ENCODE results near the gene ME2.
"Not testable (repeated sequence)": the region's sequence is repeated elsewhere in the genome, so short reads cannot be mapped to it uniquely, and the experiment has no call there.

The ME2 gene

DNA sequence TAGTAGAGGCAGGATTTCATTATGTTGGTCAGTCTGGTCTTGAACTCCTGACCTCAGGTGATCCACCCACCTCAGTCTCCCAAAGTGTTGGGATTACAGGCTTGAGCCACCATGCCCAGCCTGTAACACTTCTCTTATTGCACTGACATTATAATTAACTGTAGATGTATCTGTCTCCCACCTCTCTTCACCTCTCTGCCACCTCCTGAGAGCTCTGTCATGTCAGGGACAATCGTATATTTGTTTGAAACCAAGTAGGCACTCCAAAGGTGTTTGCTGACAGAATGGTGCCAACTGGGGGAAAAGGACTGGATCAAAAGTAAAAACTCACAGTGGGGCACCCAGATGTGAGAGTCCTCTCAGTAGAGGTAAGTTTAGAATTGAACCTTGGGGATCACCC is 17.3 kb upstream of the ME2 start:
- DNase-seq (ENCODE audit: low read depth): no peak

DNA sequence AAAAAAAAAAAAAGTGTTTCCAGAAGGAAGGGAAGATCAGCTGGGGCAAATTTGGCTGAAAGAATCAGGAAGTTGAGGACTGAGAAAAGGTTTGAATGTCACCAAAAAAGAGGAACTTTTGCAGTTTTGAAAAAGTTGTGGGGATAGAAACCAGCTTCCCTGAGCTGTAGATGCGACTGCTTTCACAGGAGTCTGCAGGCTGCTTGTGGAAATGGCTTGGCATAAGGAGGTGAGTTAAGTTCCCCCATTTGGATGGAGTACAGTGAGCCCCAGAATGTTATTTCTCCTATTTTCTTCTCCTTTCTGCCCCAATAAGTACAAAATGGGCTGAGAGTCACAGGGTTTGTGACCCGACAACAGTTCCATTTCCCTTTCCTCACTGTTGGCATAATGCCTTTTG is 16.5 kb upstream of the ME2 start:
- no peak for DNase-seq (ENCODE audit: low read depth)

DNA sequence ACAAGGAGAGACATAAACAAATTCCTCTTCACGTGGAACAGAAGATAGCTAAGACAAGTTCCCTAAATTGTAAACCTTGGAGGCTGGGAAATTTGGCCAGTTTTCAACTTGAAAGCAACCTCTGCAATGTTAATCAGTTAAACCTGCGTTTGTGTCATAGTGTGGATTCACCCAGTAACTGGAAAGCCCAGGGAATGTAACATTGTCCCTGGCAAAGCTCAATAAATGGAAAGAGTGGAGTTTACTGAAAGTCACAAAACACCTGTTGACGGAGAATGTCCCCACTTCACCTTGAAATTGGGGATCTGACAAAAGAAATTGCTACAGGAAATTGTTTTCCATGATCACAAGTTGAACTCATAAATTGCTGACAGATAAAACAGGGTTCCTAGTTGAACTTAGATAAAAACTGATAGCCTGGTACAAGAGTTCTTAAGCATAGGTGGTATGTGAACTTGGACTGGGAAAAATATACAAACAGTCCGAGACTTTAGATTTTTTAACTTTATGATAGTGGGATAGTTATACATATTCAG is 15.0 kb upstream of the ME2 start:
- no peak for DNase-seq (ENCODE audit: low read depth)

DNA sequence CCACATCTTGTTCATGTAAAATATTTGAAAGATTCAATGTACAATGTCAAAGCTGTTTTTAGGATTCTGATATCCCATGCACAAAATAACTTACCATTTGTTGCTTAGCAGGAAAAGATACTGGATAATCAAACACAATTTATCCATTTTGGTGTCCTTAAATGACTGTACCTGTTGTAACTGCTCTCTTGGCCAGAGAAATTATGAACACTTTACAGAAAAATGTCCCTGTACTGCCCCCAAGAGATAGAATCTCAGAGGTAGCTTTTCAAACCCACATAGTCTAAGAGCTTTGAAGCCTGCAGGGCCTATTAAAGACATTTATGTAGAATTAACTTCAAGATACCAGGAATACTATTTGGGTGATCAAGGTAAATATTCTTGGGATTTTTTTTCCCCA is 12.2 kb upstream of the ME2 start:
- no peak for DNase-seq (ENCODE audit: low read depth)

DNA sequence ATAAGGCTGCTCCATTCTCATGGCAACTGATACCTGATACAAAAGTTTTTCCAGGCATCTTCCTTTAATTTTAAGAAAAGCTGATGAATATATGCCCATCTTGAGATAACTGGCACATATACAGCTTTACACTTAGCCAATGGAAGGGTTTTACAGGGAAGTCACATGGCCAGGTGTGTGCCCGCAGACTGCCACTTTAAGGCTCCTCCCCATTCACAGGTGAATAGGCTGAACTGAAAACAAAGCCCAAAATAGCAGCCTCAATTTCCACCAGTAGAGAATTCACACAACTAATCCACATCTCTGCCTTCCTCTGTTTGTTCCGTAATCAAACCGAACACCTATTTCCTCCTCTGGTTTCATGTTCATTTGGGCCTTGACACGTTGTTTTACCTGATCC is 9.8 kb upstream of the ME2 start:
- no peak for DNase-seq (ENCODE audit: low read depth)

DNA sequence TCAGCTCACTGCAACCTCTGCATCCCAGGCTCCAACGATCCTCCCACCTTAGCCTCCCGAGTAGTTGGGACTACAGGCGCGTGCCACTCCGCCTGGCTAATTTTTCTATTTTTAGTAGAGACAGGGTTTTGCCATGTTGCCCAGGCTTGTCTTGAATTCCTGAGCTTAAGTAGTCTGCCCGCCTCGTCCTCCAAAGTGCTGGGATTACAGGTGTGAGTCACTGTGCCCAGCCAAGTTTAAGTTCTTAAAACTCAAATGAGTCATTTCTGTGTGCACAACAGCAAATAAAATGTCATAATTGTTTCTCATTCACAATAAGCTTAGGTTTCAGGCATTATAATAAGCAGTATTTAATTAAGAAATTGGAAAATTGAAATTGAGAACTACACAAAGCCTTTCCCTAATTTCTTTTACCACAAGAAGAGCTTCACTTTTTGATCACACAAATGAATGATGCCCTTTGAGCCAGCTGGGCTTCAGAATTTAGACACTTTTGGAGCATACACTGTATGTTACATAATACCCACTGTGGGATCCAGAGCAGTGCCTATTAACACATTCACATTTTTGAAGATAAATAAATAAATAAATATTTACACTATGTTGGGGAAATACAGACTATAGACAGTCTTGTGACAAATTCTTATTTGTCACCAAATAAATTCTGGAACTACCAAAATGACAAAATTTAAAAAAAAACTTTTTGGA is 8.6 kb upstream of the ME2 start:
- DNase-seq (ENCODE audit: low read depth): no peak

DNA sequence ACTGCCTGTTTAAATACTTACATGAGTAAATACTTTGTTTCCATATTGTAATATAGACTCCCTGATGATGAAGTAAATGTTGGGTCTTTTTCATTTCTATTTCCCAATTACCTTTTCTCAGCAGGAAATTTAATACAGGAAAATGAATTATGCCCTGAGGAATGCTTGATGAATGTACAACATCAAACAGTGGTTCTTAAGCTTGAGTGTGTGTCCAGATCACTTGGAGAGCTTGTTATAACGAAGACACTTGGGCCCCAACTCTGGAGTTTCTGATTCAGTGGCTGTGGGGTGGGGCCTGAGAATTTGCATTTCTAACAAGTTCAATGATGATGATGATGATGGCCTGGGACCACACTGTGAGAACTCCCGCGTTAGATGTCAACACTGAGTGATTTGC is 7.1 kb upstream of the ME2 start:
- no peak for DNase-seq (ENCODE audit: low read depth)

DNA sequence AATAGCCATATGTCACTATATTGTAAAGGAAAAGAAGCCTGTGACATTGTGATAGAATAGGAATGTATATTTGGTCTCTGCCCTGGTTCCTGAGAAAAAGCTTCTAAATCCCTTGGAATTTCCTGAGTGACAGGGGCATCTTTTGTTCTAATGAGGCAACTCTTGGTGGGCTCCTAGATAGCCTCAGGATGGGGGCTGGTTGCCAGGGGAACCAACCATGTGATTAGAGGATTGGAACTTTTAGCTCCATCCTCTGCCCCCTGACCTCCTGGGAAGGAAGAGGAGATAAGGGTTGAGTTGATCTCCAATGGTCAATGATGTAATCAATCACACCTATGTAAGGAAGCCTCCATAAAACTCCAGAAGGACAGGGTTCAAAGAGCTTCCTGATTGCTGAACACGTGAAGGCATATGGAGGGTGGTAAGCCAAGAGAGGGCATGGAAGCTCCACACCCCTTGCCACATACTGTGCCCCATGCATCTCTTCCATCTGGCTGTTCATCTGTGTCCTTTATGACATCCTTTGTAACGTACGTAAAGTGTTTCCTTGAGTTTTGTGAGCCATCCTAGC is 2.9 kb upstream of the ME2 start:
- no peak for DNase-seq (ENCODE audit: low read depth)

DNA sequence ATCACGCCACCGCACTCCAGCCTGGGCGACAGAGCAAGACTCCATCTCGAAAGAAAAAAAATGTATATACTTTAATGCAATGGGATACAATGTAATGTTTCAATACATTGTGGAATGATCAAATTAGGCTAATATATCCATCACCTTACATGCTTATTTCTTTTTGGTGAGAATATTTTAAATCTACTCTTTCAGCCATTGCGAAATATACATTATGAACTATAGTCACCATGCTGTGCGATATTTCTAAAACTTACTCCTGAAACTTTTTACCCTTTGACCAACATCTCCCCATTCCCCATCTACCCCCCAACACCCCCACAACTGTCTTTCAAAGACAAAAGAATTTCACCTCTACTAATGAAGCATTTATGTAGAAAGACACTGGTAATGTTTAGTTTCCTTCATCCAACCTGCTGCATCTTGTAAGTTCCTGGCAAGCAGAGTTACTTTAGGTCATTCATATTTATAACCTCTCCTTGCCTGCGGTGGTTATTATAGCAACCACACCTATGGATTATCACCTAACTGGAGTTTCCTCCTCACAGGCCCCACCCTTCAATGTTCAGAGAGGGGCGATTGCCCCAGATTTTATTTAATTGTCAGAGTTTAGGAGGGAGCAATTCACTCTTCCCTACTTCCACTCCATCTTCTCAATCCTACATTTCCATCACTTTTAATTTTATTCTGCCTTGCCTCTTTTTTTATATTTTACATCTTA is 1.2 kb upstream of the ME2 start:
- no peak for DNase-seq (ENCODE audit: low read depth)

DNA sequence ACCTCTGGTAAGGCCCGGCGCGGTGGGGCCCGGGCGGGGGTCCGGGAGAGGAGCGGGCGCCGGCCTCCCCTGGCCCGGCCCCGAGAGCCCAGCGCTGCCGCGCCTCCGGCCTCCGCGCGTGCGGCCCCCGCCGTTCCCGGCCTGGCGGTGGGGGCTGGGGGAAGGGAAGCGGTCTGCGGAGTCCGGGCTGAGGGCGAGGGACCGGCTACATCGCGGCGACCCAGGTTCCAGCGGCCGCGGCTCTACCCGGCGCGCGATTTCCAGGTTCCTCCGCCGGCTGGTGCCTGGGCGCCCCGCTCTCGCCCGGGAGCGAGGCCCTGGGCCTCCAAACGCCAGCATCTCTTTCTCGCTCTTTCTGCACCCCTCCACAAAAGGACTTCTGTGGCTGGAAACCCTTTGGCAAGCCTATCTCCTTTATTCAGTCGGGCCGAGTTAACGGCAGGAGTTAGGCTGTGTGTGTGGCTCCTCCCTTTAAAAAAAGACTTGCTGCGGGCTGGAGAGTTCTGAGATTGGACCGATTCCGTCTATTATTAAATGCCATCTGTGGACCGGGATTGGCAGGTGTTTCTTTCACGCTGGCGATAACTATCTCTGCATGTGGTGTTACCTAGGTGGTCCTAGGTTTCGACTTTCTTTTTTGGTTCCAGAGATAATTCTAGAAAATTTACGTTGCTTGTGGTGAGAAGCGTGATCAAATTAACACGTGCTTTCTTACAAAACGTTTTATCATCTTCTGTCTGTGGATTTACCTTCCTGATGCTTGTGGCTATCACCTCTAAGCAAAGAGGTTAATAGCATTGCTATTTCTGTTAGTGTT is 592 bp downstream of the ME2 start:
- DNase-seq (ENCODE audit: low read depth): peak; percentile 7

DNA sequence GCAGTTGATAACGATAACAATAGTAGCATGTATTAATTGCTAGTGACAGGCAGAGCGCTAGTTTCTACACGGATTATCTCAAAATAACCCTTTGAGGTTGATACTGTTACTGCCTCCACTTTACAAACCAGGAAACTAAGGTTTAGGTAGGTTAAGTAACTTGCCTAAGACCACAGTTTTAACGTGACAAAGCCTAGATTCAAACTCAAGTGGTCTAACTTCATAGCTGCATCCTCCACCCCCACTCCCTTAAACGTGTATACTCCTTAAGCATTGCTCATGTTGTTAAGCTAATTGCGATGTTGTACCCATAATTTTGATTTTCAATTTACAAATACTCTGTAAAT is 1.2 kb downstream of the ME2 start:
- no peak for DNase-seq (ENCODE audit: low read depth)

DNA sequence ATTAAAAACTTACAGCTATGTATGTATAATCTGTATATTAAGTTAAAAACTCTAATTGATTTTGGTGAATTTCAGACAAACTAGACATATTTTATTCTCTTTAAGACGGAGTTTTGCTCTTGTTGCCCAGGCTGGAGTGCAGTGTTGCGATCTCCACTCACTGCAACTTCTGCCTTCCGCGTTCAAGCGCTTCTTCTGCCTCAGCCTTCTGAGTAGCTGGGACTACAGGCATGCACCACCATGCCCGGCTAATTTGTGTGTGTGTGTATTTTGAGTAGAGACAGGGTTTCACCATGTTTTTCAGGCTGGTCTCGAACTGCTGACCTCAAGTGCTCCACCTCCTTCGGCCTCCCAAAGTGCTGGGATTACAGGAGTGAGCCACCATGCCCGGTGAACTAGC is 2.0 kb downstream of the ME2 start:
- DNase-seq (ENCODE audit: low read depth): not testable (repeated sequence)

DNA sequence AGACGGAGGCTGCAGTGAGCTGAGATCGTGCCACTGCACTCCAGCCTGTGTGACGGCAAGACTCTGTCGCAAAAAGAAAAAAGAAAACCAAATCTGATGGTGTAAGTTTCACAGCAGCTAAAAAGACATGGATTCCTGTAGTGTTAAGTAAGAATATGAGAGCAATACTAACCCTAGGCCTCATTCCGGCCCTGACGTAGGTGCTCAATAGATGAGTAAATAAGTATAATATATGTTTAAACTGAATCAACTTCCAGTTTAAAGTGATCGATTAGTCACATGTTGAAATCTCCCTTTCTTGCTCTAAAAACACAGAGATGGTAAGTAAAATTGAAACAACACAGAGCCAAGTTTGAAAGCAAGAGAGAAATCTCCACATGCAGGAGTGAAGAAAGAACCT is 8.0 kb downstream of the ME2 start:
- DNase-seq (ENCODE audit: low read depth): no peak

DNA sequence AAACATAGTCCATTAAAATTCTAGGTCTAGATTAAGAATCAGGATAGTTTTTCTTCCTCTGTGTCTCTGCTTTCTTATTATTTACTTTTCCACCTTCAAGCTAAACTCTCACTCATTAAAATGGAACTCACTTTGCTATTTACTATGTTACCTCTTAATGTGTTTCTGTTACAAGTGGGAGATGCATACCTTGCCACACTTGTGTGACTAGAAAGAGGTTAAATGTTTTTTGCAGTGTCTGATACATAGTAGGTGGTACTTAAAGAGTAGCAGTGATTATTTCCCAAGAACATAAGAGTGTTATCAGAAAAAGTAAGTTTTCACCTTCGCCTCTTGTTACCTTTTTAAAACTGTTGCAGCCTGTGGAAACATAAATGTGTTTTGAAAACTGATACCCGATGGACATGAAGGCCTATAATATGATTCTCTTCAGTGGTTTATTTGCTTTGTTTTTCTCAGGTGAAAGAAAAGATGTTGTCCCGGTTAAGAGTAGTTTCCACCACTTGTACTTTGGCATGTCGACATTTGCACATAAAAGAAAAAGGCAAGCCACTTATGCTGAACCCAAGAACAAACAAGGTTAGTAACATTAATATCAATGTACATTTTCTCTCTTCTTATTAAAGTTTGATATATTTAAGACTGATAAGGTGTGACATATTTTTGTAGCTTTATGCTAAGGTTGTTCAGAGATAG is 16.6 kb downstream of the ME2 start:
- DNase-seq (ENCODE audit: low read depth): no peak

DNA sequence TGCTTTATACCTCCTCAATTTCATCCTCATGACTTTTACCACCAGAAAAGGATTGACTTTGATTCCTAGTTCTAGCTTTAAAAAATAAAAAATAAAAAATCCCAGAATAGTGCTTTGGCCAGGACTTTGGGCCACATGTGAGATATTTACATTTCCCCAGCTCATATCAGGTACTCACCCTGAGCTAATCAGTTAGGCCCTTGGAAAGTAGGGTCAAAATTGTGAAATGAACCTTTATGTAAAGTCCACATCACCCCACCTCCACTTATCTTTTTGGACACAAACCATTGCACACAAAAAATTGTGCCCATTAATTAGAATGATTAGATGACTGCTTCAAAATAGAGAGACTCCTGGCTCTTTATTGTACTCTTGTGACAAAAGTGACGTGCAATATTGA is 17.2 kb downstream of the ME2 start:
- no peak for DNase-seq (ENCODE audit: low read depth)

DNA sequence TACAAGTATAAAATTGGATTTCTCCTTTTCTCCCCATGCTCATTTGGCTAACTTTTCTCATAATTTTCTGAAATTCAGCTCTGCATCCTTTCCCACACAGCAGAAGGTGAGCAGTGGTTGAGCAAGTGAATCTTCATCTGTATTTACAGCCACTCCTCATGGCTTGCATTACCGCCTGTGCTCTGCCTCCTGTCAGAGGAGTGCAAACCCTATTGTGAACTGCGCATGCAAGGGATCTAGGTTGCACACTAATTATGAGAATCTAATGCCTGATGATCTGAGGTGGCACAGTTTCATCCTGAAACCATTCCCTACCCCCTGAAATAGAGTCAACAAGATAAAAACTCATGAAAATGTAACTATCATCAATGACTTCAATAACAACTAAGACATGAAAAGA is 20.0 kb downstream of the ME2 start:
- no peak for DNase-seq (ENCODE audit: low read depth)

DNA sequence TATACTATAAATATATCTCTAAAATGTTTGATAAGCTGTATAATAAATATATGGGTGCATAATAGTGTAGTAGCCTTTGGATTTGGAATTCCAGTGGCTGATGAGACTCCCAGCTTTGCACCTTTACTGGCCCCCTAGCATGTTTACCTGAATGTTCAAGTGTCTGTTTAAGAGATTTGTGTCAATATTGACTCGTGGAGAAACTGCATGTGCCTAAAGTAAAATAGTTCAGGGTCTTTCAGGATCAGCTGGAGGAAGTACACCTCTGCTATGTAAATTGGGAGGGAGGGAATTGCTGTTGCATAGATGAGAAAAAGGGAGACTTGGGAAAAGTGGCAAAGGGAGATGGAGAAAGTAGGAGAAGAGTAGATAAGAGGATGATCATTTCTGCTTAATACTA is 23.9 kb downstream of the ME2 start:
- DNase-seq (ENCODE audit: low read depth): no peak

DNA sequence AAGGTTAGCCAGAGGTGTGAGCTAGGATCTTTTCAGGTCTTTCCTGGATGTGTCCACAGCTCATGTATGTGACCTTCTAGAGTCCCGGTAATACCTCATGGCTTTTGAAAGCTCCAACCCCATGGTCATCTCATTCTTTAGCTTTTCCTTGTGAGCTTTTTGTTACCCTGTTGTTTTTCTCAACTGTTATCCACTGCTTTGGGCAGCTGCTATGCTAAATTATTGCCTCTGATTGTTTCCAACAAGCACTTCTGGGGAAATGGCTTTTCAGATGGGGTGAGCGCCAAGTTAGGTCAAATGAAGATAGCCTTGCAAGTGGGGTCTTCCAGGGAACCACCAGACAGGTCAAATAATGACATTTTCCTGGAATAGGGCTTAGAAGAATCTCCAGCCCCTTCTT is 27.9 kb downstream of the ME2 start:
- DNase-seq (ENCODE audit: low read depth): no peak

DNA sequence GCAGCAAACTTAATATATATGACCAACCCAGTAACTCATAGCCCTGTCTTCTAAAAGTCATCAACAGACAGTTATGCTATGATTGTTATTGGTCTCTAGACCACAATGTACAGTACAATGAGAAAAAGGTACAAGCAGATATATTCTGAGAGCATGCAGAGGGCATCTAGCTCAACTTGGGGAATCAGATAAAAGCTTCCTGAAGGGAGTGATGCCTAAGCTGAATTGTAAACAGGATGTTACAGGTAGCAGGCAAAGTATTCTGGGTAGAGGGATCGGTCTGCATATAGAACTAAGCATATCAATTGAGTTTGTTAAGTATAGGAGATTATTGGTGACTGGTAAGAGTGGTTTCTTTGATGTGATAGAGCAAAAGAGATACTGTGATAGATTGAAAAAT is 30.3 kb downstream of the ME2 start:
- no peak for DNase-seq (ENCODE audit: low read depth)

DNA sequence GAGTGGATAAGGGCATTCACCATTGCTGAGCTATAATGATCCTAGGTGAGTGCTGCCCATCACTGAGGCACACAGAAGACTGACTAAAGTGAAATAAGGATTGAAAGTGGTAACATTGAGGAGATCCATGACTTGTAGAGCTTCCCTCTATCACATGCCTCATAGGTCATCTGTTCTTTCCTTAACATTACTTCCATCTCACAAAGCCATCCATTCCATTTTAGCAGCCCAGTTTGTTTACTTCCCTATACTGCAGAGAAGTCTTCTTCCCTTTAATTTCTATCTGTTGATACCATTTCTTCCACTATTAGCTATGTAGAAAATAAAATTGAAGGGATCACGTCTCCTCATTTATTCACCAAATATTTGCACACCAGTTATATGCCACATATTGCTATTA is 32.1 kb downstream of the ME2 start:
- no peak for DNase-seq (ENCODE audit: low read depth)

DNA sequence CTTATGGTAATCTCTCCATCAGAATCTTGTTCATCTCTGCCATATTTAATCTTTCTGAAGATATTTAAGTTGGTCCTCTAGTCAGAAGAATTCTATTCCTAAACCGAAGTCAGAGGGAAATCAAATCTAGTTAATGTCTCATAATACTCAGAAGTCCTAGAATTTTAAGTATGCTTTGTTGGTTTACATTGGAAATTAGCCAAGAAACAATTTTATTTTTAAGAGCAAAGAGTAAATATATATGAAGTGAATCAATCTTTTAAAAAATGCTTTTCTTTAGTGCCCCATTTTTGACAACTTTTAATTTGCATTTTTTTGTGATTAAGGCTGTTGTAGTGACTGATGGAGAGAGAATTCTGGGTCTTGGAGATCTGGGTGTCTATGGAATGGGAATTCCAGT is 38.1 kb downstream of the ME2 start:
- no peak for DNase-seq (ENCODE audit: low read depth)

DNA sequence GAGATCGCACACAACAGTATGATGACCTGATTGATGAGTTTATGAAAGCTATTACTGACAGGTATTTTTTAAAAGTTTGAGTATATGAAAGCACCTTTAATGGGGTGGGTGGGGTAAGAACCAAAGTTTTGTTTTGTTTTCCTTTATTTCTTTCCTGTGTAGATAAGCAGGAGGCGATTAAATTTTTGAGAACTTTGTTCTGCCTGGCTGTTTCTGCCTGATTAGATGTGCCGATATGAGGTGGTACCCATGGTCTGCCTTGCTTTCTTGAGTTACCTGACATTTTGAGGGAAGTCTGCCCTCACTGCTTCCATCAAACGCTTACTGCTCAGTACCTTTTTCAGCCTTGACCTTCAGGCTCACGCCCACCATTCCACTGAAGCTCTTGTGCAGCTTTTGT is 39.2 kb downstream of the ME2 start:
- no peak for DNase-seq (ENCODE audit: low read depth)

All from T-helper 22 cell (primary cell).